DMS153 treated with DMSO at 0.1 percent for 48 hours (cell line): ENCODE data around the gene LFNG.

Experiments
- DNase-seq: peaks from one replicate; lab custom pipeline; 2025; ENCODE audit not compliant: unreplicated experiment; lab: John Stamatoyannopoulos, UW

Gene LFNG

GRCh38 chr7:2568521-2569223 lies 49.1 kb downstream of the LFNG start:
- DNase-seq, result no peak

GRCh38 chr7:2569421-2569820 lies 49.8 kb downstream of the LFNG start:
- no peak for DNase-seq

GRCh38 chr7:2570021-2570420 lies 50.4 kb downstream of the LFNG start:
- DNase-seq, result no peak

GRCh38 chr7:2571409-2571808 lies 51.8 kb downstream of the LFNG start:
- DNase-seq, result no peak

- DNase-seq, result no peak
Measured at GRCh38 chr7:2572101-2572842, 52.7 kb downstream of the LFNG start.

DNA sequence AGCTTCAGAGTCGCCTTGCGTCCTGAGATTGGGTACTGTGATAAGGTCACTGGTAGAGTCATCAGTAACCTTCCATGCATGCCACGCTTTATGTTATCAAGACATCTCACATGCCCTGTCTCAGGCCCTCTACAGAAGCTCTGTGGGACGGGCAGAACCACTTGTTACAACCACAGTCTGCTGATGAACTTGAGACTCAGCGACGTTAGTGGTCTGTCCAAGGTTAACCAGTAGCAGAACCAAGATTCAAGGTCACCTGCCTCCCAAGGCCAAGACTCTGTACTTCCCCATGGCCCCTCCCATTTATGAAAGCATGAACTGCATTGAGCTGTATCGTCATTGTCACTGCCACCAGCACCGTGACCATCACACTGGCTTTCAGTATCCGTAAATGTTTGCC lies 54.2 kb downstream of the LFNG start:
- no peak for DNase-seq

DNA sequence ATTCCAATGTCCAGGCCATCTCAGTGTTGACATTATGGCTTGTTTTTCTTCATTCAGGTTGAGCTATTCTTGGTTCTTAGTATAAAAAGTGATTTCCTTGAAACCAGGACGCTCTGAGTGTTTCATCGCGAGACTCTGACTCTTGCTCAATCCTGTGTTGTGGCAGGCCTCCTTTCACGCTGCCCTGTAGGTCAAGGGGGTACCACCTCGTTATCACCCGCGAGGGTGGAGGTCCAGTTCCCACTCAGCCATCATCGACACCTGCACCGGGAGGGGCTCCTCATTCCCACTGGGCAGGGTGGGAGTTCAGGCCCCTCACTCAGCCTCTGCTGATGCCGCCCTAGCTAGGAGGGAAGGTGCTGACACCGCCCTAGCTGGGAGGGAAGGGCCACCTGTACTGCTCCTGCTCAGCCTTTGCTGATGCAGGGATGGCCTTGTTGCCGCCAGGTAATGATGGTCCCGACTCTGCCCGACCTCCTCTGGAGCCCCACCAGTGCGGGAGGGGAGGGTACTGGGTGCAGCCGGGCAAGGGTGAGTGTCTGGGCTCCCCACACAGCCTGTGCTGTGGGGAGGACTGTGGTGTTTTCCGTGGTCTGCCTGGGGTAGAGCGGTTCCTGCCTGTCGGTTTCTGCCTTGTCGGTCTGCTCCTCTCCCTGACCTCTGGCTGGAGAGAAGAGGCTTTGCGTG lies 55.6 kb downstream of the LFNG start:
- DNase-seq, result no peak

DNA sequence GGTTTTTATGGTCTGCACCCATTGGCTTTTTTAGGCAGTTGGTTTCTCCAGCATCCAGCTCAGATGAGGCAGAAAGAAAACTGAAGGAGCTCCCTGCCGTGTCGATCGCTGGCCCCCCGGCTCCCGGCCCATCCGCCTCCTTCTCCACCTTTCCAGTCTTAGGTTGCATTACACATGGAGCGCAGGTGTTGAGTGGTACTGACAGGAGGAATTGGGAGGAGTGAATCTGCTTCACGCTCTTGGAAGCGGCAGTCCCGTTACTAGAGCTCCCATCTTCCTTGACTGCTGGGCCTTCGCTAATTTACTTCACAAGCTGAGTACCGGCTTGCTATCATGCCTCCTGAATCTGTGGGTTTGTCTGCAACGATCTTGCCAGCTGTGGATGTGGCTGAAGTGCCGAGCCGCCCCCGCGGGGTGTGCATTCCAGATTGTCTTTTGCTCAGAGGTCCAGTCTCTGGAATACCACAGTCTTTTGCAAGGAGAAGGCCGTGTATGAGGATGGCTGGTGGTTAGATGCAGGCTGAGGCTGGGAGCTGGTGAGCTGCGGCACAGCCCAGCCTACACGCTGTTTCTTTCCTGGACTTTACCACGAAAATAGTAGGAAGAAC lies 56.3 kb downstream of the LFNG start:
- no peak for DNase-seq

GRCh38 chr7:2576742-2577491 lies 57.3 kb downstream of the LFNG start:
- DNase-seq, result no peak
